Activated T-cell treated with anti-CD3 and anti-CD28 coated beads, Interleukin-2, amount 50 U/mL, for 24 hours (primary cell): ENCODE measurements around the gene RABL2B.
A peak's percentile ranks its signal among the peaks of the same experiment; 100 is the strongest.
"Not testable (repeated sequence)": the region's sequence is repeated elsewhere in the genome, so short reads cannot be mapped to it uniquely, and the experiment has no call there.

Experiments
- DNase-seq: peaks from one replicate; pipeline ENCODE4 v3.0.0-alpha.2; 2020
- H3K27ac Mint-ChIP-seq: 2 replicates; pipeline ENCODE4 v1.8.0; 2020; ENCODE audit warnings: mild to moderate bottlenecking, mixed read lengths
- H3K27me3 Mint-ChIP-seq: 2 replicates; pipeline ENCODE4 v1.8.0; 2020; ENCODE audit warnings: mixed read lengths
- H3K36me3 Mint-ChIP-seq: 2 replicates; pipeline ENCODE4 v1.8.0; 2020; ENCODE audit warnings: low read depth, mixed read lengths
- H3K4me1 Mint-ChIP-seq: 2 replicates; pipeline ENCODE4 v1.8.0; 2020; ENCODE audit warnings: low read depth, mixed read lengths
- H3K4me3 Mint-ChIP-seq: 2 replicates; pipeline ENCODE4 v1.8.0; 2020; ENCODE audit warnings: mild to moderate bottlenecking, moderate library complexity, mixed read lengths
- H3K9me3 Mint-ChIP-seq: 2 replicates; pipeline ENCODE4 v1.8.0; 2020; ENCODE audit warnings: mixed read lengths

Gene RABL2B

DNA sequence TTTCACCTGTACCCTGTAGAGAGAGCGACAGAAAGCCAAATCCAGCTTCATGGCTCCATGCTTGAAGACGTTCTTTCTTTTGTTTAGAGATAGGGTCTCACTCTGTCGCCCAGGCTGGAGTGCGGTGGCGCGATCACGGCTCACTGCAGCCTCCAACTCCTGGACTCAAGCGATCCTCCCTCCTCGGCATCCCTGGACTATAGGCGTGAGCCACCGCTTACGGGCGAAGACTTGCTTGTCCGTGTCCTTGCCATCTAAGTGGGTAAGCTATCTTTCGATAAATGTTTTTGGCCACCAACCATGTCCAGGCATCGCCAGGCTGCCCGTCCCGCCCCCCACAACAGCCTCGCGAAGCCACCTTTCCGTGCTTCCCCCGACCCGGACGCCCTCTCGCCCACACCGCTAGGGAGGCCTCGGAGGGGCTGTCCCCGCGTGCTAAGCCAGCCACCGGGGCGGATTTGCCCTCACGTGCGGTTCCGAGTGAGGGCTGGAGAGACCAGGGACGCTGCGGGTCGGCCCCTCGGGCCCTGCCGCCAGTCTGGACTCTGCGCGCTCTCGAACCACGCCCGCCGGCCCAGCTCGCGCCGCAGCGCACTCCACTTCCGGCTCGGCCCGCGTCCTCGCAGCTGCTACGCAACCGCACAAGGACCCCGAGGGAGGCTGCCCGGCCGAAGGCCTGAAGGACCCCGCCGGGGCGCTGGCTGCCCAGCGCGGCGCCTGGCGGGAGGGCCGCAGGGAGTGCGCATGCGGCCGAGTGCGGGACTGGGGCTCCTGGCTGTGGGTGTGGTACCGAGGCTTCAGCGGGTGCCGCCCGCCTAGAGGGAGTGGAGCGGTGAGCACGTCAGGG lies at the start of gene RABL2B:
Gene RABL2B (minus strand): TSS at position 604 of the 847 bp plus-strand sequence. CDS start 1,342 bp downstream, outside the sequence.
- Mint-ChIP-seq H3K36me3 (peaks cover 19% of the 10 kb centered on the region), H3K4me3 (peak within 1 kb of the TSS; percentile 84), H3K27ac (peak within 1 kb of the TSS; percentile 86), H3K4me1 (peaks cover 19% of the 10 kb centered on the region)
- not testable (repeated sequence) for H3K9me3 Mint-ChIP-seq, H3K27me3 Mint-ChIP-seq
- DNase-seq, result peak; percentile 98

DNA sequence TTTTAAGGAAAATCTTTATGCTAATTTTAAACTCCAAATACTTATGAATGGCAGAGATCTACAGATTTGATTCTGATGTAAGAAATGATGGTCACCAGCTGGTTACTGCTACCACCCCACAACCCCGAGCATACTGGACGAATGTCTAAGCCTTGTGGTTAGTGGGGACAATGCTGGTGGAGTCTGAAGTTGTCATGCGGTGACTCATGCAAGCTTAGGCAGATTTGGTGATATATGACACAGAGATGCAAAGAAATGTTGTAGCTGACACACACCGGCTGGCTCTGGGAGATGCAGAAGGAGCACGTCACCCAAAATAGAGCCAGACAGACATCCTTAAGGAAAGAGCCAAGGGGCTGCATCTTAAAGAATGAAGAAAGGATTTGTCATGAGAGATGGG lies 3.5 kb upstream of the RABL2B start:
- H3K4me1 Mint-ChIP-seq, H3K9me3 Mint-ChIP-seq, H3K36me3 Mint-ChIP-seq, H3K27ac Mint-ChIP-seq, DNase-seq, H3K4me3 Mint-ChIP-seq, H3K27me3 Mint-ChIP-seq: not testable (repeated sequence)

DNA sequence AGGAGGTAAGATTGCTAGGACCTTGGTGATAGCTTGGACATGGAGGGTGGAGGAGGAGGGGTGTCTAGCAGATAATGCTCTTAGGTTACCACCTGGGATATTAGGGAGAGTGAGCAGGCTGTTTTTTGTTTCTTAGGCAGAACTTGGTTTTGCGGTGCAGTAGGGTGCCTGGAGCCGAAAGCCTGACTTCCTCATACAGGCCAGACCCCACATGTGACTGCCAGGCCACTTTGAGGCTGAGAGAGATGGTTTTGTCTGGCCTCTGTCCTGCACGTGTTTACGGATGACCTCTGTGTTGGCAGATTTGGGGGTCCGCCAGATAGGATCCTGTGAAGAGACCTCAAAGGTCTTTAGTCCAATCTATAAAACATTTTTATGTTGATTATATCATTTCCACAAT lies 1.9 kb upstream of the RABL2B start:
- H3K27ac Mint-ChIP-seq, H3K4me3 Mint-ChIP-seq, DNase-seq, H3K9me3 Mint-ChIP-seq, H3K27me3 Mint-ChIP-seq: not testable (repeated sequence)
- Mint-ChIP-seq H3K36me3 (peaks cover 13% of the 10 kb centered on the region), H3K4me1 (peaks cover 15% of the 10 kb centered on the region)

DNA sequence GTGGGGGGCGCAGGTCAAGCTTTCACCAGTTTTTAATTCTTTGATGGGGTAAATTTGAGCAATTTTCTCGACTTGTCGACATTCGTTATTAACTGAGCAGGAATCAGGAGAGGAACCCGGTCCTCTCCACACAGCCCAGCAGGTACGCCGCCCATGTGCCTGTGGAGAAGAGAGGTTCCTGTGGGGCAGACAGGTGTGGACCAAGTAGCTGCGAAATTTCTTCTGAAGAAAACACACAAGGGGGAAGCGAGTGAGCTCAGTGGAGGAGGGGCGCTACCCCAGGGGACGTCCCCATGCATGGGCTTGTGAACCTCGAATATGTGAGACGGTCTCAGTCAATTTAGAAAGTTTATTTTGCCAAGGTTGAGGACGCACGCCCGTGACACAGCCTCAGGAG lies 442 bp upstream of the RABL2B start:
- Mint-ChIP-seq H3K4me1 (peaks cover 19% of the 10 kb centered on the region), H3K27ac (peak overlapping the region; percentile 86), H3K36me3 (peaks cover 19% of the 10 kb centered on the region), H3K4me3 (peak overlapping the region; percentile 84)
- not testable (repeated sequence) for H3K27me3 Mint-ChIP-seq, H3K9me3 Mint-ChIP-seq
- peak; percentile 49 for DNase-seq

DNA sequence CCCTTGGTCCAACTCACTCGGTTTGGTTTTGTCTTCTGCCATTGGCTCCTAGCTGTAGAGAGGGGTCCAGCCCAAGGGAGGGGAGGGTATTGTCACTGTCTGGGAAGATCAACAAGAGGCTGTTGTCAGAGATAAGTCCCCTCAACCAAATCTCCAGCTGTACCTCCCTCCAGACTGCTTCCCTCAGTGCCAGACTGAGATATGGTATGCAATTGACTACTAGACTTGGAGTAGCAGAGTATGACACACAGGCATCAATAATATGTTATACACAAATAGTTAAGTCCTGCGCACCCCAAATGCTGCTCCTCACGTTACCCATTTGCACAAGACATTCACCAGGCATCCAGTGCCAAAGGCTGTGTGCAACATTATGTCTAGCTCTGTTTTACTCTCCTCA lies 1.2 kb downstream of the RABL2B start:
- H3K9me3 Mint-ChIP-seq, H3K27me3 Mint-ChIP-seq, DNase-seq, H3K27ac Mint-ChIP-seq: not testable (repeated sequence)
- Mint-ChIP-seq H3K4me1 (peaks cover 19% of the 10 kb centered on the region), H3K4me3 (peak overlapping the region; percentile 49), H3K36me3 (peaks cover 26% of the 10 kb centered on the region)

DNA sequence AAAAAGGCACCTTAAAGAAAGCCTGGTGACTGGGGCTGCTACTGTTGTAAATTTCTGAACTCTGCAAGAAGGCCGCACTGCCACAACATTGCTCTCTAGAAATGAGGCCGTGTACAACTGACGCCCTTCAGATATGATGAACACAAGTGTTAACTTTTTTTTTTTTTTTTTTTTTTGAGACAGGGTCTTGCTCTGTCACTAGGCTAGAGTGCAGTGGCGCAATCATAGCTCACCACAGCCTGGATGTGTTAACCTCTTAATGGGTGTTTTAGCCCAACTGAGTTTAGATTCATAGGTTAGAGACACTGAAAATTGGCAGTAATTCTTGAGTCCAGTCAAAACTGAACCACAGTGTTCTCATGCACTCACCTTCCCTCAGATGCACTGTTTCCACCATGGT lies 3.2 kb downstream of the RABL2B start:
- peaks cover 18% of the 10 kb centered on the region for H3K4me1 Mint-ChIP-seq
- not testable (repeated sequence) for H3K4me3 Mint-ChIP-seq, H3K27me3 Mint-ChIP-seq, DNase-seq, H3K9me3 Mint-ChIP-seq
- H3K36me3 Mint-ChIP-seq, result peaks cover 38% of the 10 kb centered on the region
- peak overlapping the region; percentile 32 for H3K27ac Mint-ChIP-seq

DNA sequence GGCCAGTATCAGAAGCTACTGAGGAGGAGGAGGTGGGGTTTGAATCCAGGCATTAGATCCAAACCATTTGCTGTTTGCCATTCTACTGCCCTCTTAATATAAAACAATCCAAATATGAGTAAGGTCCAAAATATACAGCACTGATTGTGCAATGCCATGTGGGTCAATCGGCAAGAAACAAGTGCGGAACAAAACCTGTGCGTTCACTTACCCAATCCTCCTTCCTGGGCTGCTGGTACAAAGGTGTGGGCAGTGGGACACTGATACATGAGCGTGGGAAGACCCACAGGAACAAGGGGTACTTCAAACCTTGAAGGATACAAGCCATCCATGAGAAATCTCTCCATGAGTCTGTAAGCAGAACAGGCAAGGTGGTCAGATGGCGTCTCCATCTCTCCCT lies 5.8 kb downstream of the RABL2B start:
- peaks cover 15% of the 10 kb centered on the region for H3K4me1 Mint-ChIP-seq
- not testable (repeated sequence) for H3K4me3 Mint-ChIP-seq, H3K27ac Mint-ChIP-seq, H3K9me3 Mint-ChIP-seq, H3K27me3 Mint-ChIP-seq, DNase-seq
- H3K36me3 Mint-ChIP-seq, result peaks cover 45% of the 10 kb centered on the region

DNA sequence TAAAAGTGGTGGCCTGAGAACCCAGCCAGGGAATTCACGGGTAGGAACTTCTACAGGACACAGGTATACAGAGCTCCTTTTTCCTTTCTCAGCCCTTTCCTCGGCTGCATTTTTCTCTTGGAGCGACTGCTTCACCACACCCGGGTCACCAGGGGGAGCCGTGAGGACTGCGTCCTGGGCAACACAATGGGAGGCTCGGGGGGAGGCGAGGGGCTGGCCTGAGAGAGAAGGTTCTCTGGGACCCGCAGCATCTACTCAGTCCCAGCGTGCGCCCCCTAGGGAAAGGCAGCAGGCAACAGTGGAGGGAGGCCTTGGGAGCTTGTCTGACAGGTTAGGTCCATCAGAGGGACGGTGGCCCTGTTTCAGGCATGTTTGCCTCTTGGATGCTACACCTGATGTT lies 8.3 kb downstream of the RABL2B start:
- peak; percentile 37 for DNase-seq
- H3K4me3 Mint-ChIP-seq, H3K27me3 Mint-ChIP-seq, H3K4me1 Mint-ChIP-seq, H3K27ac Mint-ChIP-seq, H3K9me3 Mint-ChIP-seq: not testable (repeated sequence)
- peaks cover 33% of the 10 kb centered on the region for H3K36me3 Mint-ChIP-seq

DNA sequence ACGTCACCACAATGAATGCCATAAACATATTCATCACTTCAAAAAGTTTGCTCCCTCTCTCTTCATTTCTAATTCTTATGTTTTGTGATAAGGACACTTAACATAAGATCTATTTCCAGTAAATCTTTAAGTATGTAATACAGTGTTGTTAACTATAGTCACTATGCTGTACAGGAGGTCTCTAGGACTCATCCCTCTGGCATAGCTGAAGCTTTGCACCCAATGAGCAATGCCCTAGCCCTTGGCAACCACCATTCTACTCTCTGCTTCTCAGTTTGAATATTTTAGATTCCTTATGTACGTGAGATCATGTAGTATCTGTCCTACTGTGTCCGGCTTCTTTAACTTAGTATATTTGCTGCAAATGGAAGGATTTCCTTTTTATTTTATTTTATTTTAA lies 19.1 kb downstream of the RABL2B start:
- H3K9me3 Mint-ChIP-seq, result not testable (repeated sequence)

DNA sequence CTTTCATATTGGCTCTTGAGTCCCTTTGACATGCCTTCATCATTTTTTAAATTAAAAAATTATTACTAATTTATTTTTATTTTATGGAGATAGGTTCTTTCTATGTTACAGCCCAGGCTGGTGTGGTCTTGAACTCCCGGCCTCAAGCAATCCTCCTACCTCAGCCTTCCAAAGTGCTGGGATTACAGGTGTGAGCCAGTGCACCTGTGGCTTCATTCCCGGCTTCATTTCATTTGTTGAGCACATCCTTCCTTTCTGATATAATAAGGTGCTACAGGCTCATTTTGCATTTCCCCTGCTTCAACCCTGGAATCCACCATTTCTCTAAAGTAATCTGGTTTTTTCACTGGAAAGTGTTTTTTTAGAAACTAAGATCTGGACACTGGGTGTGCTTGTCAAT lies 21.6 kb downstream of the RABL2B start:
- DNase-seq, H3K27me3 Mint-ChIP-seq, H3K27ac Mint-ChIP-seq, H3K9me3 Mint-ChIP-seq, H3K36me3 Mint-ChIP-seq, H3K4me3 Mint-ChIP-seq: not testable (repeated sequence)
- H3K4me1 Mint-ChIP-seq, result peaks cover 13% of the 10 kb centered on the region

More for the DNA sequence above, 19.1 kb downstream of the RABL2B start:
- H3K27me3 Mint-ChIP-seq, H3K4me1 Mint-ChIP-seq, H3K4me3 Mint-ChIP-seq, H3K27ac Mint-ChIP-seq, DNase-seq, H3K36me3 Mint-ChIP-seq: not testable (repeated sequence)

DNA sequence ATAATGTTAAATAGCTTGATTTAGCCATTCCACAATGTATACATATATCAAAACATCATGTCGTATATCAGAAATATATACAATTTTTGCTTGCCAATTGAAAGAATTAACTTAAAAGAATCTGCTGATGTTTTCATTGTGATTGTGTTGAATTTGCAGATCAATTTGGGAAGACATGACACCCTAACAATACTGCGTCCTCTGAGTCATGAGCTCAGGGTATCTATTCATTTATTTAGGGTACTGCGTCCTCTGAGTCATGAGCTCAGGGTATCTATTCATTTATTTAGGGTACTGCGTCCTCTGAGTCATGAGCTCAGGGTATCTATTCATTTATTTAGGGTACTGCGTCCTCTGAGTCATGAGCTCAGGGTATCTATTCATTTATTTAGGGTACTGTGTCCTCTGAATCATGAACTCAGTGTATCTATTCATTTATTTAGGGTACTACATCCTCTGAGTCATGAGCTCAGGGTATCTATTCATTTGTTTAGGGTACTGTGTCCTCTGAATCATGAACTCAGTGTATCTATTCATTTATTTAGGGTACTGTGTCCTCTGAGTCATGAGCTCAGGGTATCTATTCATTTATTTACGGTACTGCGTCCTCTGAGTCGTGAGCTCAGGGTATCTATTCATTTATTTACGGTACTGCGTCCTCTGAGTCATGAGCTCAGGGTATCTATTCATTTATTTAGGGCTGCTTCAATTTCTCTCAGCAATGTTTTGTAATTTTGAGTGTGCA lies 23.7 kb downstream of the RABL2B start:
- H3K4me3 Mint-ChIP-seq, H3K27ac Mint-ChIP-seq, H3K9me3 Mint-ChIP-seq, H3K27me3 Mint-ChIP-seq, H3K36me3 Mint-ChIP-seq, DNase-seq: not testable (repeated sequence)
- H3K4me1 Mint-ChIP-seq, result peaks cover 15% of the 10 kb centered on the region

DNA sequence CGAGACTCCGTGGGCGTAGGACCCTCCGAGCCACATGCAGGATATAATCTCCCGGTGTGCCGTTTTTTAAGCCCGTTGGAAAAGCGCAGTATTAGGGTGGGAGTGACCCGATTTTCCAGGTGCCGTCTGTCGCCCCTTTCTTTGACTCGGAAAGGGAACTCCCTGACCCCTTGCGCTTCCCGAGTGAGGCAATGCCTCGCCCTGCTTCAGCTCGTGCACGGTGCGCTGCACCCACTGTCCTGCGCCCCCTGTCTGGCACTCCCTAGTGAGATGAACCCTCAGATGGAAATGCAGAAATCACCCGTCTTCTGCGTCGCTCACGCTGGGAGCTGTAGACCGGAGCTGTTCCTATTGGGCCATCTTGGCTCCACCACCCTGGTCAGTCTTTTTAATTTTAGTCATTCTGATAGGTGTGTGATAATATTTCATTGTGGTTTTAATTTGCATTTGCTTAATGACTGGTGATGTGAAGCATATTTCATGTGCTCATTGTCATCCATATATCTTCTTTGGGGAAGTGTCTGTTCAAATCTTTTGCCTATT lies 26.4 kb downstream of the RABL2B start:
- not testable (repeated sequence) for H3K27me3 Mint-ChIP-seq, H3K9me3 Mint-ChIP-seq, H3K36me3 Mint-ChIP-seq
- DNase-seq, result peak; percentile 74
- H3K27ac Mint-ChIP-seq, result peak overlapping the region; percentile 88
- peak overlapping the region; percentile 86 for H3K4me3 Mint-ChIP-seq
- peaks cover 15% of the 10 kb centered on the region for H3K4me1 Mint-ChIP-seq

DNA sequence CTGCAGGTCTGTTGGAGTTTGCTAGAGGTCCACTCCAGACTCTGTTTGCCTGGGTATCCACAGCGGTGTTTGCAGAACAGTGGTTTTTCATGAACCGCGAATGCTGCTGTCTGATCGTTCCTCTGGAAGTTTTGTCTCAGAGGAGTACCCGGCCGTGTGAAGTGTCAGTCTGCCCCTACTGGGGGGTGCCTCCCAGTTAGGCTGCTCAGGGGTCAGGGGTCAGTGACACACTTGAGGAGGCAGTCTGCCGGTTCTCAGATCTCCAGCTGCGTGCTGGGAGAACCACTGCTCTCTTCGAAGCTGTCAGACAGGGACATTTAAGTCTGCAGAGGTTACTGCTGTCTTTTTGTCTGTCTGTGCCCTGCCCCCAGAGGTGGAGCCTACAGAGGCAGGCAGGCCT lies 27.0 kb downstream of the RABL2B start:
- DNase-seq, result peak; percentile 40
- peaks cover 15% of the 10 kb centered on the region for H3K4me1 Mint-ChIP-seq
- not testable (repeated sequence) for H3K36me3 Mint-ChIP-seq, H3K9me3 Mint-ChIP-seq, H3K27me3 Mint-ChIP-seq, H3K27ac Mint-ChIP-seq
- peak overlapping the region; percentile 86 for H3K4me3 Mint-ChIP-seq

DNA sequence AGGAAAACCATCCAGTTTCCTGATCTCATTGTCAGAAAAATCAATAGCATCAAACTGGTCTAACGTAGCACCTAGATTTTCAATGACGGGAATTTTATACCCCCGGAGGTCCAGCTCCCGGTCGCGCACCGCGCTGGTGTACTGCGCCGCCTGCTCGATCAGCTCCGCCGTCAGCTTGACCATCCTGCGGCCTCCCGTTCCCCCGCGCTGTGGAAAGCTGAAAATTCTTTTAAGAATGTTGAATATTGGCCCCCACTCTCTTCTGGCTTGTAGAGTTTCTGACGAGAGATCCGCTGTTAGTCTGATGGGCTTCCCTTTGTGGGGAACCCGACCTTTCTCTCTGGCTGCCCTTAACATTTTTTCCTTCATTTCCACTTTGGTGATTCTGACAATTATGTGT lies 28.2 kb downstream of the RABL2B start:
- H3K4me1 Mint-ChIP-seq, result peaks cover 15% of the 10 kb centered on the region

More for the DNA sequence above, 28.2 kb downstream of the RABL2B start:
- DNase-seq, H3K27me3 Mint-ChIP-seq, H3K4me3 Mint-ChIP-seq, H3K27ac Mint-ChIP-seq, H3K36me3 Mint-ChIP-seq, H3K9me3 Mint-ChIP-seq: not testable (repeated sequence)
